SW480 (cell line): Measurements from ENCODE around the gene SPA17.

Source experiments
- DNase-seq: peaks from one replicate; pipeline ENCODE4 v3.0.0-alpha.2; 2016; ENCODE audit warnings: low spot score

The SPA17 gene

DNA sequence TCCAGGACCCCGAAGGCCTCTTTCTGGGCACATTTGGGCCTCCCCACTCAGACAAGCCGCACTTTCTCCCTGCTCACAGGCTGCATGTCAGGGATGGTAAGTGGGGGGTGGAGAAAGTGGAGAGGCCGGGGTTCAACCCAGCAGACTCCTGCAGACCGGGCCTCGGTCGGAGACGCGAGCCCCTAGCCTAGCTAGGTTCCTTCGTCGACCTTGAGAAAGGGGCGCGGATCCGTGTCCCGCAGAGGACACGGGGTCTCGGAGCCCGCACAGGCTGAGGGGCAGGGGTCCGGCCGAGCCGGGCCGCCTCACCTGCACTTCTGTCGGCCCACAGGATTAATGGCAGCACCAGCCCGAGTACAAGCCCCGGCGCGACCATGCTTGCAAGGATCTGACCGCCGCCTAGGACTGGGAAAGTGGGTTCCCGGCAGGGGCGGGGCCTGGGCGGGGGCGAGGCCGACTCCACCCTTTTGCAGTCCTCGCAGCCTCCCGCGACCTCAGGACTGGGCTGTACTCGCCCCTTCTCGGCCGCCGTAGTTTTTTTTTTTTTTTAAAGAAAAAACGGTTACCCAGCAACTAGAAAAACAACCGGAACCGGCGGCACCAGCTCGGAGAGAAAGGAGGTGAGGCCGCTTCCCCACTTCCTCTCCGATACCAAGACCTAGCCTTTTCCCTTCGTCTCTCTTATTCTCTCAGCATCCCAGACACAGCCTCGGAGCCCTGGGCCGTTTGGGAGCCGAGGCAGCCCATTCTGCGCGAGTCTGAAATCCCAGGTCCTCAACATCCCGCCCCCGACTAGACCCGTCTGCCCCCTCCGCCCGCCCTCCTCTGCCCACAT is at the start of gene SPA17, which contains the start of gene SIAE:
SPA17 (plus strand) TSS at position 572 of the 835 bp plus-strand sequence. CDS start 1,361 bp downstream, outside the sequence.
SIAE (minus strand) TSS at position 407 of the 835 bp plus-strand sequence; CDS start at position 376, 31 bp downstream.
- DNase-seq = peak; percentile 89

DNA sequence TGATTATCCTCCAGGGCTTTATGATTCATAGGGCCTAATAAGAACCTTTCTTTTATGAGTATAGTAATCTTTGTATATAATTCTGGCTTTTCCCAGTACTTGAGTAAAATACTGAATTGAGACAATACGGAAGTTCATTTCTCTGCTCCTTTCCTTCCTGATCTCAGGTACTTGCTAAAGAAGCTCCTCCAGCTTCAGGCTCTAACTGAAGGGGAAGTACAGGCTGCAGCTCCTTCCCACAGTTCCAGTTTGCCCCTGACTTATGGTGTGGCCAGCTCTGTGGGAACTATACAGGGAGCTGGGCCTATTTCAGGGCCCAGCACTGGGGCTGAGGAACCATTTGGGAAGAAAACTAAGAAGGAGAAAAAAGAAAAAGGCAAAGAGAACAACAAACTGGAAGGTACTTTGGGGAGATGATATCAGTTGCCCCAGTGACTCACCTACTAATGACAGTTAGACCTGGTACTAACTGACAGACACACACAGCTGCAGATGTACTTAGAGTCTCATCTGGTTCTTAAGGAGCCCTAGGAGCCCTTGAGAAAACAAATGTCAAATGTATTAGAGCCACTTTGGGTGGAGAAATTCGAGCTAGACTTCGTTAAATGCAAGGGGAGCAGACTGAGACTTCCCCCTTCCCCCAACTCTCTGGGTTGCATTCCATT is 48.1 kb upstream of the SPA17 start:
- DNase-seq = no peak

DNA sequence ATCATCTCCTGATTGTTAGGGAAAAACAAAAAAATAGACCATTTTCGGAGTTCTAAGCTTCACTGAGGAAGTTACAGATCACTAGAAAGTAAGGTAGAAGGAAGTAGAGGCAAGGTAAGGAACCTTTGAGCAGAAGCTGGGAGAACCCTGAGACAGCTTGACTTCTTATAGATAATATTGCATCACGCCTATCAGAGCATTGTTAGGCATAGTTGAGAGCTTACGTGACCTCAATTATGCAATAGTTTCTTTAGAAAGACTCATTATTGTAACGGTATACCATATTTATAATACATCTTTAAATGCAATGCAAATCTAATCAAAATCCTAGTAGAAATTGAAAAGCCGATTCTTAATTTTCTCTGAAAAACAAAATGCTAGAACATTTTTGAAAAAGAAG is 46.2 kb upstream of the SPA17 start:
- DNase-seq = no peak

DNA sequence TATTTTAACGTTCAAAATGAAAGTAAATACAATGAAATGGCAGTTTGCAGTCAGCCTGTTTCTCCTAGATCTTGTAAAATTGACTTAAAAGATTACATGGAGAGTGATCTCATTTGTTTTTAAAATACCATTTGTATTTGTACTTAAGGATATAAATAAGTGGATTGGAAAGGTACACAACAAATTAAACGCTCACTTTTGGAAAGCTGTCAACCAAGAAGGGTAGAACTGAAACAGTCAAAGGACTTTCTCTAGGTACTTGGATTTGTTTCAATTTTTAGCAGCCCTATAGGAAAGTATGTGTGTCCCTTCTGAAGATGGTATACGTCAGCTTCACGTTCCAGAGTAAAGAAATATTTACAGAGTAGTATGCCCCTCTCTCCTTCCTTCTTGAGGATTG is 43.7 kb upstream of the SPA17 start:
- no peak for DNase-seq

DNA sequence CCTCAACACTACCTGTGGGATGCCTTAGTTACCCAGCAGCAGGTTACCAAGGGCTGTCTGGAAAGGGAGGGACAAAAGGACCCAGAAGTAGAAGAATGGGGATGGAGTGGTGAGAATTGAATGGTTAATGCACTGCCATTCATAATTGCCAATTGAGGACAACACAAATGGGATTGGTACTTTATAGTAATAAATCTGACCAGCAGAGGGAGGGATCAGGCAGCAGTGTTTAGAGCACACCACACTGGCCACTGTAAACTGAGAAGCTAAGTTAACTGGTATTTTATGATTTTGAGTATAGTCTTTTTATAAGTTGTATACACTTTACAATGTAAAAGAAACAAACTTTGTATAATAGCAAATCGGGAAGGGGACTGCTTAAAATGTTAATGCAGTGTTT is 40.3 kb upstream of the SPA17 start:
- DNase-seq = peak; percentile 7

DNA sequence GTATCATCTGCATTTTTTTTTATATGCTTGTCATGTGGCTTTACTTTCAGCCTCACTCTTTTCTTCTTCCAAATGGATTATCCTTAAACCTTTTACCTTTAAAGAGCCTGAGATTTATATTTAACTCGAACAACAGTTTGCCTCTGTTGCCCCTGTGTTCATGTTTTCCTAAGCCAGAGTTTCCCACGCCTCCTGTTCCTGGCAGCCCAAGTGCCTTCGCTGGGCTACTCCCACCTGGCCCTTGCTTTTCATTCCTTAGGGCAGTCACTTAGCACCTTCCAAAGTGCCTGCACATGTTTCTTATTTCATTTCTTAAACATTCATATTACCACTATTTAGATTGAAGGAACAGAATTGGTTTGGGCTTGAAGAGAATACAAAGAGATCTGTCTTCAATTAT is 37.8 kb upstream of the SPA17 start:
- DNase-seq = no peak

DNA sequence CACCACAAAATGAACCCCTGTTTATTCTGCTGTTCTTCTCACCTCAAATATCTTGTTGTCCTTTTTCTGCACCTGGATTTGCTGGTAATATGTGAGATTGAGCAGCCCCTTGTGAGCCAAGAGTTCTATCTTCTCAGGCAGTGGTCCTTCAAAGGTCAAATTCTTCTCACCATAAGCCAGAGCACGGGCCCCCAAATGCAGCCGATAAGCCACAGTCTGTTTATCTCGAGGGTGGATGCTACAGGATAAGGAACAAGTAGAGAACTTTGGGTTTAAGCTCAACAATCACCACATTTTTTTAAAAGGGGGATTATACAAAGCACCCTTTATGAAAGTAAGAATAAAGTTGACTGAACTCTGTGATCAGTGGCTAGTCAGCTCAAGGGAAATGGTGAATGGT is 35.2 kb upstream of the SPA17 start:
- DNase-seq = no peak

DNA sequence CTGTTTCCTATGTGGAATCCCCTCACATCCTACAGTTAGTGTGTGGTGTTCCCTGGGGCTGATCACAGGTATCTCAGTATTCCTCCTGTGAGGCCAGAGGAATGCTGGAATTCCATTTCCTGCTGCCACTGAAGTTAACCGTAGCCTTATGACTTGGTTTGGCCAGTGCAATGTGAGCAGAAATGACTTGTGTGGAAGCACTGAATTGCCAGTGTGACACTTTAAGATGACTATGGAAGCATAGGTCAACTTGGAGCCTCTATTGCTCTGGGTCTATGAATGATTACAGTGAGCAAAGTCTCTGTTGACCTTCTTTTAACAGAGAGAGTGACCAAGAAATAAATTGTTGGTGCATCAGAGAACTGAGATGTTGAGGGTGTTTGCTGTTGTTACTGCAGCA is 34.5 kb upstream of the SPA17 start:
- DNase-seq = no peak

DNA sequence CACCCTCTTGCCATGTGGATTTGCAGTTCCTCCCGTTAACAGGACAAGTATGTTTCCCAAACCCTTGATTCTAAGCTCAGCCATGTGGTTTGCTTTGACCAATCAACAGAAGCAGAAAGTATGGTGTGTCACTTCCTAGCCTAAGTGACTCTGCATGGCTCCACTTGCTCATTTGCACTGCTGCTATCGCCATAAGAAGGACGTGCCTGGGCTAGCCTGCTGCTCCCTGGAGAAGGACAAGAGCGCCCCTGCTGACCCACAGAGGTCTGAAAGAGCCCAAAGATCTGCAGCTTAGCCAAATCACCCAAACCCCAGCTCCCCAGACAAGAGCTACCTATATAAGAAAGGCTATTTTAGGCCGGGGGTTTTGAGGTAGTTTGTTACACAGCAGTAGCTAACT is 33.0 kb upstream of the SPA17 start:
- DNase-seq = no peak

DNA sequence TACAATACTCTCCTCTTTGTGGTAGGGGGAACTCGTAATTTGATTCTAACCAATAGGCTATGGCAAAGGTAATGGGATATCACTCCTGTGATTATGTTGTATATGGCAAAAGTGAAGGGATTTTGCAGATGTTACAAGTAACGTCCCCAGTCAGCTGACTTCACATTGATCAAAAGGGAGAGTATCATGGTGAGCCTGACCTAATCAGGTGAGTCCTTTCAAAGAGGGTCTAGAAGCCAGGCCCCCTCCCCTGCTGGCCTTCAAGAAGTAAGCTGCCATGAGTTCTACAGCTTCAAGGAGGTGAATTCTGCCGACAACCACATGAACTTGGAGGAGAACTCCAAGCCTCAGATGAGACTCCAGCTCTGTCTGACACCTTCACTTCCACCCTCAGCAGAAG is 31.1 kb upstream of the SPA17 start:
- no peak for DNase-seq

DNA sequence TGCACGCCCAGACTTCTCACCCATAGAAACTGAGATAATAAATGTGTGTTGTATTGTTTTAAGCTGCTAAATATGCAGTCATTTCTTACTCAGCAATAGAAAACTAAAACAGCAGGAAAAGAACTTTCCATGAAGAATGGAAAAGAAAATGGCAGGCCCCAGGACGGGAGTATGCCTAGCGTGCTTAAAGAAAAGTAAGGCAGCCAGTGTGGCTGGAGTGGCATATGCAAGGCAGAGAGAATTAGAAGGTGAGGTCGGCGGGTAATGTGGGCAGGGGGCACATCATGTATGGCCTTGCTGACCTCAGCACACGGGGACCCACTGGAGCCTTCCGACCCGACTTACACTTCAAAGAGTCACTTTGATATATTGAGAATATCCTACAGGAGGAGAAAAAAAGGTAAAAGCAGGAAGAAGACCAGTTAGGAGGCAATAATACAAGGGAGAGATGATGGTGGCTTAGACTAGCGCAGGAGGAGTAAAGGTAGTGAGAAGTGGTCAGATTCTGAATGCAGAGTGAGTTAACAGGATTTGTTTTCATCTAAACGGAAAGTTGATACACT is 30.6 kb upstream of the SPA17 start:
- no peak for DNase-seq

DNA sequence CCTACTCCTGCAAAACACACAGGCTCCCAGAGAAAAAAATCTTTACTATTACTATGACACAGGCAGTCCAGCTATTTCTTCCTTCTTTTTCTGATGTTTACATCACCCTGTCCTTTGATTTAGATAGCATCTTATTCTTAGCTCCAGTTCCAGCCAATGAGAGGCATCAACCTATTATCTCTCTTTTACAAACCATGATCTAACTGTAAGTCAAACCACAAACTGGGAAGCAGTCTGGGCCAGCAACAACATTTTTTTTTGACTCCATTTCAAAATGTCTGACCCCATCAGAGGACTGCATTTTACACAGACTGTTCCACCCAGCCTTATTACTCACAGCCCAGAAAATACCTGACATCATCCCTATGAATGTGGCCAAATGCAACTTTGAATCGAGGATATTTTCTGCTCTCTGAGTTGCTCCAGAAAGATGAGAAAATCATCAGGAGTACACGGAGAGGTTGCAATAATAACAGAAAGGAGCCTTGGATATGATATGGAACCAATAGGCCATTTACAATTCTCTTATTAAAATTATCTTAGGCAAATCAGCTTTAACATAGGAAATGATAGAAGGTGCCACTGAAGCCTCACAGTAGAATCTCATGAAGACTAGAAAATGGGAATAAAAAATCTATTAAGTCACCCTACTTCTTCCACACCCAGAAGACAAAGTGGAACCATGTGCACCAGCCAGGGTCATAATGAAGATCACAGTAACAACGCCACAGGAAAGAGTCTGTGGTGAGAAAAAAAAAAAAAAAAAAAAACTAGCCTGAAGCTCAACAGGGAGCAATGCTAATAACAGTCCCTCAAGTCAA is 29.9 kb upstream of the SPA17 start:
- no peak for DNase-seq

DNA sequence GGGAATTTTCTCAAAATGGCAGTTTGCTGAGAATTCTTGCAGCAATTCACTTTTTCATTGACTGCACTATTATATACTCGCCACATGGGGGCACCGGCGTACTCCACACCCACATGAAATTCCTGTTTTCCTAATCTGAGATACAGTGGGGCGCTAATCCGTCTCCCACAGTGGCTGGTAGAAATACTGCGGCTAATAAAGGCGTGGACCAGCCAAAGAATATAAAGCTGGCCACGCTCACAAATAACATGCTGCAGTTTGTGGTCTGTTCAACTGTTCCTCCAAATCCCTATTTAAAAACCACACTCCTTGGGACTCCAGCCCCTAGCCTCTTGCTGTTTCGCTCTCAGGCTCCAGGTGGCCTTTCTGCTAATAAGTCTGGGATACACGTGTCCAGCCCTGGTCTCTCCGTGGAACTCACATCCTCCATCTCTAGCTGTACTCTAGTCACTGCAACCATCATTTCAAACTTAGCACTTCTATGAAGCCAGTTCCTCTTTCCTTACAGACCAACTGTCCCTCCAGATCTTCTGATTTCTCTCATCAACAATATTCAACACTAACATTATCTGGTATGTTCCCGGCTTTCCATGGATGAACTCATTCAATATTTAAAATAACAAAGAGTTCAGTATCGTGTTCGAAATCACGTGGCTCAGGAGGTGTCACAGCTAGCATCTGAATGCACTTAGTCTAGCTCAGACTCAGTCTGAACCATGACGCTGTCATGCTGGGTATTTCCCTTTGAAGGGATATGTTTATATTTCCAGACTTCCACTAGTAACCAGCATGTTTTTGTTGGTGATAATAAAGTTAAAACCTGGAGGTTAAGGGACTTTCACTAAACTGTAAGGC is 29.1 kb upstream of the SPA17 start:
- peak; percentile 71 for DNase-seq

DNA sequence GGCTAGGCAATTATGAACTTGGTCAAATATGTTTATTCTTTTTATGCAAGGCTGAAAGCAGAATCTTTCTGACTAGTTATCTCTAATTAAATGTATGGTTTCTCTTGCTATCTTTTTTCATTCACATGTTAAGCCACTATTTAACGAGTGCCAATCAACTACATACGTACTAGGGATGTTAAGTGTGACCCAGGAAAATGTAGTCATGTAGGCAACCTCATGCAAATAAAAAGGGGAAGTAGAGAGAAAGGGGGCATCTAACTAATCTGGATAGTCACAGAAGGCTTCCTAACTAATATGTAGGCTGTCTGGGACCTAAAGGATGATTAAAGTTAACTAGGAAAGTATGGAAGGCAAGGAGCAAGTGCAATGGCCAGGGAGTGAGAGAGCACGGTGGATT is 27.6 kb upstream of the SPA17 start:
- DNase-seq = no peak

DNA sequence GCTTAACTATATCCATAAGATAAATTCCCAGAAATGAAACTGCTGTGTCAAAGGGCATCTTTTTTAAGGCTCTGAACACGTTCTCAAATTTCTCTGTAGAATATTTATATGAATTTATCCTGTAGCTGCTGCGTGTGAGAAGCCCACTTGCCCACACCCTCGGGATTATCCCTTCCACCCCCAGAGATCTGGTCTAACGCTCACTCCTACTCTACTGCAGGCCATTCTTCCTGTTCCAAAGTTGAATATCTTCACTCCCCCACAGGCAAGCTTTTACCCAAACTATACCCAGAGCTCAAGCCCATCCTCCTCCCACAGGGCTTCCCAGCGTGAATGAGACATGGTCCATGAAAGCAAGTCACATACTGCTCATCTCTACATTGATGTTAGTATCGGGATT is 25.1 kb upstream of the SPA17 start:
- DNase-seq = no peak

DNA sequence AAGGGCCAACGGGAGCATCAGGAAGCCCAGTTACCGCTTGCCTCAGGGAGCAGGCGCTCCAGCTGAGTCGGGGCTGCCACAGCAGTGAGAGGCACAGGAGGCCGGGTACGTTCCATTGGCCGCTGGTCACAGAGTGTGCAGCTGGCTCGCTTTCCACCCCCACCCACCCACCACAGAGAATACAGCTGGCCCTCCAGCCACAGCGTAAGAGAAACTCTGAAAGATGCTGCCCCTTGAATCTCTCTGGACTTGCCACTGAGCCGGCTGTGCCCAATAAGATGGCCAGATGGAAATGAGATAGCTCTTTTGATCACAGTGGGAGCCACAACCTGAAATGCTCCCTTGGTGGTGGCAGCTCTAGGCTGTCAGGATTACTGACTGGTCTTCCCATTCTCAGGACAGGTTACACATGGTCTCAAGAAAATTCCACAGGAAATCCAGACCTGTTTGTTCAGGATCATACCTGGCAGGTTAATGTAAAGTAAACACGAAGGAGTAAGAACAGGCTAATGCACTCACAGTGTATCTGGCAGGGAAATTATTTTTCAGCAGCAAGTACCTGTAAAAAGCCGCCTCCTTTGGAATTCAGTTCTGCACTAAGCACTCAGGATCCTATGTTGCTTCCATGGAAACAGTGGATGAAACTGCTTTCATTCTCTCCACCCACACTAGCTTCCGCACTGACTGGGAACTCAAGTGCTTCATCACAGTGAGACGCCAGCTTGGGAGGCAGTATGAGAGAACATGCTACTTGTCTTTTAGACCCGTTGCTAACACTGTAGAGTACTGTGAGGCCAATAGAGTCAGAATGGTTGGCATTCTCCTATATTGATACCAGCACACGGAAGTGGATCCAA is 16.7 kb upstream of the SPA17 start:
- no peak for DNase-seq

DNA sequence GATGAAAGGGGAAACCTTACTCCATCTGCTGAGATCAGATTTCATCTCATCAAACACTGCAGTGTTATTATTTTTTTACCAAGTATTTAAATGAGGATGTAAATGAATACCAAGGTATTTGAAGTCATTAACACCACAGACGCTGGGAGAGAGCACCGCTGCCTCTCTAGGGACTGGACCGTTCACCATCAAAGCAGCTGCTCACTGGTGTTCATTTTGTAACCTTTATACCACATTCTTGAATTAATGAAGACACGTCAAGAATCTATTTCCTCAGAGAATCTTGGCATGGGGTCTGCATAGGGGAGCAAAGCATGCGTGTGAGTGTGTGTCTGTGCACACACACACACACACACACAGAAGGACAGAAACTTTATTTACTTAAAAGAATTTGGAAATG is 15.8 kb upstream of the SPA17 start:
- no peak for DNase-seq

DNA sequence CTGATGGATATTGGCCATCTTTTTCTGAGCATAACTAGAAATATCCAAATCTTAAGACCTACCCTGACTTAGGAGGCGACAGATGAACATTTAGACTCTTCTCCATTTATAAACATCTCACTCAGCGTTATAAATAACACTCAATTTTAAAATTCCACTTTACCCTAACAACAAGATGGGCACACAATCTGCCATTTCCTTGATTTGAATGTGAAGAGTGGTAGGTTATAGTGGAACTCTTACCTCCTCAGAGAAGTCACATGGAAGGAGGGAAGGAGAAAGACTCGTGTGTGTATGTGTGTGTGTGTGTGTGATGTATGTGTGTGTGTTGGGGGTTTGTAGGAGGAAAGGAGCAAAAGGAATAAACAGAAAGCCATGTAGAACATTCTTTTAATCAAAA is 15.2 kb upstream of the SPA17 start:
- no peak for DNase-seq

DNA sequence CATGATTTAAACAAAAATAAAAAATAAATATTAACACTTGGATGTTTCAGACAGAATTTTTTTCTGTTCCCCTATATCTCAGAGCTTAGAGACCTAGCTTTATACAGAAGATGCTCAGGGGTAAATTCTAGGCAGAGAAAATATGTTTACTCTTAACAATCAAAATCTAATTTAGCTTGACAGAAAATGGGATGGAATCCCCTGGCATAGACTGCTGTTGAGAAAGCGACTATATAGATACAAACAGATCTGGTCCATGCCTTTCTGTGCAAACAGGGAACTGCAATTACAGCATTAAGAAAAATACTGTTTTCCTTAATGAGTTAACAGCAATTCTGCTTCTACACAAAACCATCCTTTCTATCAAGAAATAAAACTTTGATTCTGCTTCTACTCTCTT is 14.7 kb upstream of the SPA17 start:
- DNase-seq = no peak

DNA sequence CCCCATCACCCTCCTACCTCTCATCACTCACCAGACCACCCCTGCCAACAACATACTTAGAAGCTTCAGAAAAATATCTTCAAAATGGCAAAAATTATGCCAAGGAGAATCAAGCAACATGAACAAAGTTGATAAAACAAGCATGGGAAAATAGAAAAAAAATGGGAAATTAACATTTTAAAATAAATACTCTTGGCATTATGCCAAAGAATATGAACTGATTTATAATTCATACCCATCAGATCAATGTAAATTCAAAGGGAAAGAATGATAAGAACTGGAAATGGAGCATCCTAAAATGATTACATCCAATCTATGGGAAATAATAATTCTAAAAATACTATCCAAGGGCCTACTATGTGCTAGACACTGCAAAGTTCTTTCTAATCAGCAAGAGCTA is 12.2 kb upstream of the SPA17 start:
- no peak for DNase-seq
